Measurements from ENCODE around the gene KRTAP1-4.
"Not testable (repeated sequence)": the region's sequence is repeated elsewhere in the genome, so short reads cannot be mapped to it uniquely, and the experiment has no call there.

KRTAP1-4 gene

DNA sequence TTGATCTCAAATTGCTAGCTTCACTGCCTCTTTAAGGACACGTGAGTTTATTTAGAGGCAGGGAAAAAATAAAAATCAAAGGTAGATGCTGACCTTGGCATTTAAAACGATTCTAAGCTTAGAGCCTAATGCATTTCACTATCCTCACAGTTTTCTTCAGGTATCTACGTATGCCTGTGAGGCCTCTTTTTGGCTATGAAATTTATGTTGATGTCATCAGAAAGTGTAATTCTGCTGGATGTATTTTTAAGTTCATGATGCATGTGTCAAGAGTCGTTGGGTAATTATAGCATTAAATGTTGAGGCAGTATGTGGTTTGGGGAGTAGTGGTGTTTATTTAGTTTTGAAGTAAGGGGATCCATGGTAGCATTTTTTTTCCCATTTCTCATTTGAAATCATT, 26.1 kb downstream of the KRTAP1-4 start:
- DNase-seq (ENCODE audit: low read depth in 2 of 2) = no peak

DNA sequence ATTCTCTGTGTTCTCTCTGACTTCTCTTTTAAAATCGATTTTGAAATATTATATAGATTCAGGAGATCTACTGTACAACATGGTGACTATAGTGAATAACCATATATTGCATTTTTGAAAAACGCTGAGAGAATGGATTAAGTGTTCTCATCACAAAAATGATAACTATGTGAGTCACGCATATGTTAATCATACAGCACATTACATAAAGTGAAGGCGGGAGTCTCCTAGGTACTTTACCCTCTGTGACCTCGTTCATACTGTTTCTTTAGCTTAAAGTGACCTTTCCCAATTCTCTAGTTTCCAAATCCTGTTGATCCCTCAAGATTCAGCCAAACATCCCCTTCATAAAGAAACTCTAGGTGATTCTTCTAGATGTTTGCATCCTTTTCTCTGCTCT, 27.2 kb downstream of the KRTAP1-4 start:
- no peak for DNase-seq (ENCODE audit: low read depth in 2 of 2)

DNA sequence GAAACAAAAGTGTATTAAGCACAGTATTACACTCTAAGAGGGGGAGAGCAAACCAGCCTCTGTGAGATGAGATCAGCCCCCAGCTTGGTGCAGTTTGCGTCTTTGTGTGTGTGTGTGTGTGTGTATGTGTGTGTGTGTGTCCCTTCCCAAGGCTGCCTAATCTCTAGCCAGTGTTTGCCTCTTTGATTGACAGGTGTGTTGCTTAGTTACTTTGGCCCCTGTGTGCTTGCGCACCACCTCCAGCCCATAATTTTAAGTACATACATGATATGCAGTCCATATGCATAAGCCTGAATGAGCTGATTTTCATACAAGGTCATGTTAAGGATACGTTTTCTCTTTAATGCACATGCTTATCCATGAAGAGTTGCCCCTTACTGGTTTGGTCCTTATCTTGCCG, 28.2 kb downstream of the KRTAP1-4 start:
- no peak for DNase-seq (ENCODE audit: low read depth in 2 of 2)

DNA sequence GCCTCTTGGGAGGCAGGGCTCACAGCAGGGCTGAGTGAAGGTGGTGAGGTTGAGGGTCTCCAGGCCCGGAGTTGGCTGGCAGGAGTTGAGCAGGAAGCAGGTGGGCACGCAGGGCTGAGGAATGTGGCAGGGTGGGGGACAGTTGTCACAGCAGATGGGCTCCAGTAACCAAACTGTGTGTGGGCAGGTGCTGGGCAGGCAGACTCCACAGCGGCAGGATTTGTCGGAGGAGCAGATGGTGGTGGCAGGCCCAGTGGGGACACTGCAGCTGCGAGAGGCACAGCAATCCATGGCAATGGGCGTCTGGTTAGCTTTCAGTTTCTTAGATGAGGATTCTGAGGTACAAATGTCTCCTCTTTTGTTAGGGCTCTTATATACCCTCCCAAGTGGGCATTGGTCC, 30.4 kb downstream of the KRTAP1-4 start, which contains the start of gene KRTAP3-2:
KRTAP3-2 (minus strand) TSS at position 344 of the 400 bp plus-strand sequence; CDS start at position 291, 53 bp downstream.
- not testable (repeated sequence) for DNase-seq (ENCODE audit: low read depth in 2 of 2)

DNA sequence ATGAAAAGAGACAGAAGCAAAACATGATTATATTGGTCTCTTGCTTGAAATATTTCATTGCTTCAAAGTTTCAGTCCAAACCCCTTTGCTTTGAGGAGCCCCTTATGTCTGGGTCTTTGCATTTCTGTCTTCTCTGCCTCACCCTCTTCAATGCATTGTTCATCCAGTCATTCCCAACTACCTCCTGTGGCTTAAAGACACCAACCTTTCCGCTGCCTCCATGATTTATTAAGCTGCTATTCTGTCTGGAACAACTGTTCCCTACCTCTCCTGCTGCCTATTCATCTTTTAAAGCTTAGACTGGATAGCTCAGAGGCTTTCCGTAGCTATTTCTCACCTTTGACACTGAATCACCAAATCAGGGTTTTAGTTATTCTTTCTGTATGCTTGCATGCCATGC, 32.6 kb downstream of the KRTAP1-4 start:
- no peak for DNase-seq (ENCODE audit: low read depth in 2 of 2)

DNA sequence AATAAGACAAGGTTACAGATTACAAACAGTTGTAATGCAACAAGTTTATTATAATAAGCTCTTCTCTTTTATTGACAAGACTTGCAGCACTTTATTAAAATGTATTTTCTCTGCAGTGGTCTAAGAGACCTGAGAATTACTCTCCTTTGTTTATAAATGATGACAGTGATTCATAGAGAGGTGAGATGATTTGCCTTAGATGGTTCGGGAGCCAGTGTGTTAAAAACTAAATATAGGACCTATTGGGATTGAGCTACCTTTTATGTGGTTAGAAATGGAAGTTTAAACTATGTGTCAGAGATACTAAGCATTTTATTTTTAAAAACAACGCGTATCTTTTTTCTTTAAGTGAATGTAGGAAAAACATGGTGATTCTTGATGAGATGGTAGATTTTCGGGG, 33.2 kb downstream of the KRTAP1-4 start:
- DNase-seq (ENCODE audit: low read depth in 2 of 2) = no peak

DNA sequence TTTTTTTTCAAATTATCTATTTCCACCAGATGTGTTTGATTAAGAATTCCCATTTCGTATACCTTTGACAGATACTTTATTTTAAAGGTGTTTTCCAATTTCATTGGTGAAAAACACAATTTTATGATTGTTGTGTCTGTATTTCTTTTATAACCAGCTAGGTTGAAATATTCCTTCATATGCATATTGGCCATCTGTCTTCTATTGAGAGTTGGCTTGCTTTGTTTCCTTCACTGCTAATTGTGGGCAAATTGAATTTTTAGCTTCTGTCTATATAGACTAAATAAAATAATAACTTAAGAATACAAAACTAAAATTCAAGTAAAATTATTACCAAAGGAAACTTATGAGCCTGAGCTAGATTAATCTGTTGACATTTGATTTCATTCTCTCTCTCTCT, 34.9 kb downstream of the KRTAP1-4 start:
- no peak for DNase-seq (ENCODE audit: low read depth in 2 of 2)

DNA sequence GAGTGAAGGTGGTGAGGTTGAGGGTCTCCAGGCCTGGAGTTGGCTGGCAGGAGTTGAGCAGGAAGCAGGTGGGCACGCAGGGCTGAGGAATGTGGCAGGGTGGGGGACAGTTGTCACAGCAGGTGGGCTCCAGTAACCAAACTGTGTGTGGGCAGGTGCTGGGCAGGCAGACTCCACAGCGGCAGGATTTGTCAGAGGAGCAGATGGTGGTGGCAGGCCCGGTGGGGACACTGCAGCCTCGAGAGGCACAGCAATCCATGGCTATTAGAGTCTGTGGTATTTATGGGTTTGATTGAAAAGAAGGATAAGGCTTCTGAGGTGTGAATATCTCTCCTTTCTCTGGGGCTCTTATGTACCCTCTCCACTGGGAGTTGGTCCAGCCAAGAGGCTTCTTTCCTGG, 36.2 kb downstream of the KRTAP1-4 start, which contains the start of gene KRTAP3-3:
KRTAP3-3 (minus strand) TSS at position 326 of the 400 bp plus-strand sequence; CDS start at position 259, 67 bp downstream.
- no peak for DNase-seq (ENCODE audit: low read depth in 2 of 2)

DNA sequence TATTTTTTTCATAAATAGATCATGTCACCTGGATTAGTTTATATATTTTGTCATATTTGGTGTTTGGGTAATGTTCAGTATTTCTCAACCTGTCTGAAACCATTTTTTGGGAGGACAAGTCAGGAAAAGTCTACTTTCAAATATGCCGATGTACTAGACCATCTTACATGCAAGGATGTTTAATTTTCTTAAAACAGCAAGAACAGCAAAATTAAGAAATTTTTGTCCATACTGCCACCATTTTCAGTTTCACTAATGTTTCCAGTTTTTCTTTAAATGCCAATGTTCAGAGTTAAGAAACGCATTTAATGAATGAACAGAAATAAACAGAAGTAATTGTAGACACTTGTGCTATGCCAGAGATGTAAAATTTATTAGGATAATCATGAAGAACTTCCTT, 36.9 kb downstream of the KRTAP1-4 start:
- DNase-seq (ENCODE audit: low read depth in 2 of 2) = no peak

DNA sequence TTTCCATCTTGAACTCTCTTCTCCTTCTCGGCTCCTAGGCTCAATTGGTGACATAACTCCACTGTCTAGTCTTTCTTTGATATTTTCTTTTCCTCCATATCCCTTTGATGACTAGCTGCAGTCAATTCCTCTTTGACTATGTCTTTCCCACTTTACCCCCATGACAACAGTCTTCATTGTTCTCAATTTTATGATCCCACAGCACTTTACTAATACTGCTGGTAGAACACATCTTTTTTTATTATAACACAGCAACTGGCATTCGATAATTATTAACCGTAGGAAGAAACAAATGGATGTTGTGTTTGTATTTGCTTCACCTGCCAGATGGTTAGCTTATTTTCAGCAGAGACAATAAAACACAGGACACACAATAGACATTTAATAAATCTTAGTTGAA, 37.3 kb downstream of the KRTAP1-4 start:
- DNase-seq (ENCODE audit: low read depth in 2 of 2) = no peak

DNA sequence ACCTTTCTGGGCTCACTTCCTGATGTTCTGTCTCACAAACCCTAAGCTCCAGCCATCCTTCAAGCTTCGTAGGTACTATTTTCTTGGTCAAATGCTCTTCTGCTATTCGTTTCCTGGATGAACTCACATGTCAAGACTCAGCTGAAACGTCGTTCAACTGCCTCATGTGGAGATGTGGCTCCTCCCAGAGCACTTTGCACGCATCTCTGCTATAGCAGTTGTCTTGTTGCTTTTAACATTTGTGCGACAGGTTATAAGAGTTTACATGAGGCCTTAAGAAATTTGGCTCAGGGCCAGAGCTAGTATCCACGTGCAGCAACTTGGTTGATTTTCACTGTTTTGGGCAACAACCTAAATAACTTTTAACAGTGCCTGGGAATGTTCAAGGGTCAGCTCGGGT, 43.1 kb downstream of the KRTAP1-4 start:
- DNase-seq (ENCODE audit: low read depth in 2 of 2) = no peak

DNA sequence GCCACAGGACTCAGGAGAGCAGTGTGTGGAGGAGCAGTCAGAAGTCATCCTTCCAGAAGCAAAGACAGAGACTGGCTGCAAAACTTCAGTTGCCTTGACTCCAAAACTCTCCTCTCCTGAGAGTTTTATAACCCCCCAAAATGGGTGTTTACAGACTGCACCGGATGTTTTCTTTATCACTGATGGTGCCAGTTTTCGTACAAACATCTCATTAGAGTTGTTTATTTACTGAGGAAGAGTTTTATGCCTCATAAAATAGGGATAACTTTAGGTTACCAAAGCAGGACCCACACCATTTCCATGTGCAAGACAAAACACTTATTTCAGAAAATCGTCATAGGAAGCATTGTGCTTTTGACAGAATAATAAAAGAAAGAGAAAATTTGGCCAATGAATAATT, 45.8 kb downstream of the KRTAP1-4 start, which contains the start of gene KRT40:
KRT40 (minus strand) TSS at position 101 of the 400 bp plus-strand sequence; CDS start at position 48, 53 bp downstream.
- no peak for DNase-seq (ENCODE audit: low read depth in 2 of 2)

DNA sequence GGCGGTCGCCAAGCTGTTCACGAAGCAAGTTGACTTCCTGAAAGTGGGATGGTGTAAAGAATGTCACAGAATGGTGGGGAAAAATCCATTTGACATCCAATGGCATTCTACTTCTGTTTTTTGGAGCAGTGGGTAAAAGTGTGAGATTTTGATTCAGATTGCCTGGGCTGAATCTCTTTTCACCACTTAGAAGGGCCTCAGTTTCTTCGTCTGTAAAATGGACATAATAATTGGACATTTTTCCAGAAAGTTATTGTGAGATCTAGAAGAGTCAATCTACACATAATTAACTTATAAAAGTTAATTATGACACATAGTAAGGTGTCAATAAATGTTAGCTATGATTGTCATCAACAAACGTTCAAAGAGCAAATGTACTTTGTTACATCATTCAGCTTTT, 48.9 kb downstream of the KRTAP1-4 start:
- no peak for DNase-seq (ENCODE audit: low read depth in 2 of 2)

DNA sequence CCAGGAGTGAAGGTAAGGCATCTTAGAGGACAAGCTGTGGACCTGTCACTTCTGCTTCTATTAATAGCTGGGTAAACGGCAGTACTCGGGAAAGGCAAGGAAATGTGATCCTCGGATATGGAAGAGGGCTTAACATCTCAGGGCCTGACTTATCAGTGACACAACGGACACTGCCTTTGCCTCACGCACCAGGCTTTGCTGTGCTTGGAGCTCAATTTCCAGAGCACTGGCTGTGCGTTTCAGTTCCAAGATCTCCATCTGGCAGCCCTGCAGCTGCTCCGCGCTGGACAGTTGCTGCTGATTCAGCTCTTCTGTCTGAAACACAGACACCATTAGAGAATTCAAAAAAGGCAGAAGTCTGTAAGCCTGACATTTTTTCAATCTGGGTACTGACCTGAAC, 49.4 kb downstream of the KRTAP1-4 start:
- DNase-seq (ENCODE audit: low read depth in 2 of 2) = no peak

DNA sequence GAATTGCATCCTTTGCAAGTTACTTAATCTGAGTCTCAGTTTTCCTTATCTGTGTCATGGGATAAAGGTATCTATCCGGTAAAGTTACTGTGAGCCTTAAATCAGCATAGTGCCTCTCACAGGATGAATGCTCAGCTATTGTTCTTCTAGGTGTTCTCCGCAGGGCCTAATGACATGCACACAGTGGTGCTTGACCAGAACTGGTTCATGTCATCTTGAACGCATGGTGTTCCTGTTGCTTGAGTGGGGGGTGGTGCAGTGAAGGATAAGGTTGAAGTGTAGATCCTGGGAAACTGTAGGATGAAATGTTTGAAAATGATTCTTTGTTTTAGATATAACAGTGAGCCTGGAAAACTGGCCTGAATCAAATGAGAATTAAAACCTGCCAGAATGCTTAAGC, 49.9 kb downstream of the KRTAP1-4 start:
- no peak for DNase-seq (ENCODE audit: low read depth in 2 of 2)

Measured in stimulated activated CD8-positive, alpha-beta memory T cell treated with anti-CD3 and anti-CD28 coated beads, Interleukin-15, amount 100 ng/mL, for 48 hours (primary cell).